GM19468 (cell line): Measurements from ENCODE around the gene GUCY1A2.
"Not testable (repeated sequence)": the region's sequence is repeated elsewhere in the genome, so short reads cannot be mapped to it uniquely, and the experiment has no call there.

Experiments used
- ATAC-seq: cut with Tn5 transposase; IDR thresholded peaks from one replicate; pipeline ENCODE4 v1.9.1; 2021; ENCODE audit warnings: mild to moderate bottlenecking, moderate library complexity, moderate number of reproducible peaks; ENCODE audit not compliant: unreplicated experiment; ENCODE audit errors: extremely low read depth

Gene GUCY1A2

DNA sequence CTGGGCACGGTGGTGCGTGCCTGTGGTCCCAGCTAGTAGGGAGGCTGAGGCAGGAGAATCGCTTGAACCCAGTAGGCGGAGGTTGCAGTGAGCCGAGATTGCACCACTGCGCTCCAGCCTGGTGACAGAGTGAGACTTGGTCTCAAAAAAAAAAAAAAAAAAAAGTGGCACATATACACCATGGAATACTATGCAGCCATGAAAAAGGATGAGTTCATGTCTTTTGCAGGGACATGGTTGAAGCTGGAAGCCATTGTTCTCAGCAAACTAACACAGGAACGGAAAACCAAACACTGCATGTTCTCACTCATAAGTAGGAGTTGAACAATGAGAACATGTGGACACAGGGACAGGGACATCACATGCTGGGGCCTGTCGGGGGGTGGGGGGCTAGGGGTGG, 241.0 kb downstream of the GUCY1A2 start:
- not testable (repeated sequence) for ATAC-seq

DNA sequence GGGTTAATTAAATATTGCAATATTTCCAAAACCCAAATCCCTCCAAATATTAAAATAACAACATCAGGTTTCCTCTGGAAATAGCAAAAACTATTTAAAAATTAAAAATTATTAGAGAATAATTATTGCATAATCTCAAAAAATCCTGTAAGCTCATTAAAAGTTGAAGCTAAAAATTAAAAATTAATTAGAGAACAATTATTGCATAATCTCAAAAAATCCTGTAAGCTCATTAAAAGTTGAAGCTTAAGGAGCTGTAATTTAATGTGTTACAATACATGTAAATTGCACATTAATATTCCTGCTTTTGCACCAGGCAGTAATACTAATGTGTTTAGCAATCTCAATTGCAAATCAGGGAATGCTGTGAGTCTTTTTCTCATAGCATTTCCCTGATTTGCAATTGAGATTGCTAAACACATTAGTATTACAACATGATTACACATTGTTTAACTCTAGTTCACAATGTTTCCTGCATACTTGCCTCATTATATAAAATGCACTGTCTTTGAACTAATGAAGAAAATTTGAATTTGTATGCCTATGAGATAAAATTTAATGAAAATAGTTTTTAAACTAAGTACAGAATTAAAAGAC, 247.7 kb downstream of the GUCY1A2 start:
- no peak for ATAC-seq

- no peak for ATAC-seq
These were observed 252.6 kb downstream of the GUCY1A2 start for GRCh38 chr11:106765469-106766258.

DNA sequence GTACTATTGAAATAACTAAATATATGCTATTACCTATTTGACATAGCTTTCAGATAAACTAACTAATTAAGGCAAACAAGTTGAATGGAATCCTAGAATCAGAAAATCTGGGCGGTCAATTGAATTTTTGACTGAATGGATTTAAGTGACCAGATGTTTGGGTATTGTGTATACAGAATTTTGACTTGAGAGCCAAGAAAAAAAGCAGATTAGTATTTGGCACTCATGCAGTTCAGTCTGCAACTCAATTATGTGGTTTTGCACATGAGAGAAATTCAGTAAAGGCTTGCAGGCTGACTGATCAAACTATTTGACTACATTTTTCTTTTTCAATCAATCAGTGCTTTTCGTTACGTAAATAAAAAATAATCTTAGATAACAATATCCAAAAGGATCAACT, 254.8 kb downstream of the GUCY1A2 start:
- no peak for ATAC-seq

GRCh38 chr11:106761745-106762144, 256.5 kb downstream of the GUCY1A2 start:
- no peak for ATAC-seq

DNA sequence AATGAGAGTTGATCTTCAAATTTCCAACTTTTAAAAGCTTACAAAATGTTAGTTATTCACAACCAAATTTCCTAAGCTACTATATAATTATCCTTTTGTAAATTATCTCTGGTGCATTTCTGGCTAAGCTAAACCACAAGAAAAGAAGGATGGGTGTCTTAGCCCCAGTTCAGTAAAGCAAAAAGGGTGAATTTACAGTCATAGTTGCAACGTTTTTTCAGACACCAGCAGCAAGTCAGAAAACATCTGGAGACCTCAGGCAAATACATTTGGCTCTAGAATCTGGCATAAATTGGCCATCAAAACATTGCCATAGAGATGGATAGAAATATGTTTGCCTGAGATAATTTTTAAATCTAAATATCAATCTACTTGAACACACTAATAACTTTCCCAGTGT, 257.0 kb downstream of the GUCY1A2 start:
- no peak for ATAC-seq

DNA sequence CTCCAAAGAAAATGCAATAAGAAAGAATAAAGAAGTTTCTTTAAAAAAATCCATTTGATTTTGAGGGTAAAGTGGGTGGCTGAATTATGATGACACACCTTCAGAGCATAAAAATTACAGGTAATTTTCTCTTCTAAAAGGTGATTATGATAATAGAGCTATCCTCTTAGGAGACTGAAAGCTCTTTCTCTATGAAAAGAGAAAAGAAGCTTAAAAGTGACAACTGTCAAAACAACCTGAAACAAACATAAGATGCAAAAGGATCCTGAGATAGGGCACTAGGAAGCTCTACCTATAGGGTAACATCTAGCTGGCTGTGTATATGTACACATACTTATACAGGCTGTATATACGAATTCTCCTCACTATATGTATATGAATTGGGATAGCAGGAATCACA, 270.2 kb downstream of the GUCY1A2 start:
- no peak for ATAC-seq

GRCh38 chr11:106745941-106746340, 272.3 kb downstream of the GUCY1A2 start:
- no peak for ATAC-seq

DNA sequence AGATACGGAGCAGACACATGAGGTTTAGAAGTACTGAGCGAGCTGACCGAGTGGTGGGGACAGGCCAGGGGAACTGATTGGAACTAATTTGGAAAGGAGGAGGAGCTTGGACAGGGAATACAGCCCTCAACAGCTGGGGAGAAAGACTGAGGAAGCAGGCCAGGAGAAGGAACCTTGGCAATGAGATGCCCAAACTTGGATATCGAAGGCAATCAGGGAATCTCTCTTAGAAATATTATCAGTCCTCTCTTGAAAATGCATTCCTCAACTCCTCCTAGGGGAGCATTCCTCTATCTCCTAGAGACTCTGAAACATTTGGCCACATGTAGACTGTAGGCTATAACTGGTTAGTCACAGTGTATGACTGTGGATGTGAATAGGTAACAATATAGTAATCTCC, 284.6 kb downstream of the GUCY1A2 start:
- no peak for ATAC-seq

- no peak for ATAC-seq
These were observed 289.4 kb downstream of the GUCY1A2 start for GRCh38 chr11:106728859-106729258.

DNA sequence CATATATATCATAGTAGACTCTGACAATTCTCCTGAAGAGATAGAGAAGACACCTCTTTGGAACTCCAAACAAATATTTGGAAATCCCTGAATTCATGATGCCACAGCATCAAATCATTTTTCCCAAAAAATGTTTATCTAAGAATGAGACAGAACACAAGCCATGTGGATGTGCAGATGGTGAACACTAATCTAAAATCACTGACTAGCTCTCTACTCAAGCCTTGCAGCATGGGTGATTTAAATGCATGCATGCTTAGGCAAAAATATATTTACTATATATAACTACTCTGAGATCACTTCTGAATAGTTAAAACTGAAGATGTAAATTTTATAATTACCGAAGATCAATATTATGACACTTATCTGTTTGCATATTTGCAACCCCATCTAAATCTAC, 289.9 kb downstream of the GUCY1A2 start:
- no peak for ATAC-seq

GRCh38 chr11:106727256-106727655, 291.0 kb downstream of the GUCY1A2 start:
- no peak for ATAC-seq

DNA sequence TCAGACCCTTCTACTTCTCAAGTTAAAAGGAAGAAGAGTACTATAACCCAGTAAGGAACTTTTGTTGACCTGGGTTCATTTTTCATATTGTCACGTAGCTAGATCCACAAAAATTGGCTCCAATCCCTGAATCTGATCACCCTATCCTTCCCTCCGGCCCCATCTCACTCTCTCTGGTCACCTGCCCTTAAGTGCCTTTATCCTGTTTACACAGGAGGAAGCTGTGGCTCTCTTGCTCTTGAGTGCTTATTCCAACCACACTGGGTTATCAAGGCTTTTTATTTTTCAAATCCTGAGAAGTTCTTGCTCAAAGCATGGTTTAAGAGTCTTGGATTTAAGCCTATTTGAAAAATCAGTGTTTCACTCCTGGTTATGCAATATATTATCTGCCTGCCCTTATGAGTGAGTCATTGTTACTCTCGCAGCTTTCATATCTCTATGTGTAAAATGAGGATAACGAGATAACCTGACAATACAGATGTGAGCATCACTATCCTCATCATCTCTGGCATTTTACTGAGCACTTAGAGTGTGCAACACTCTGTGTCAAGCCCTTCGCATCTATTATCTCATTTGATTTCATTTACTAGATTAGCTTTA, 293.9 kb downstream of the GUCY1A2 start:
- ATAC-seq = no peak

DNA sequence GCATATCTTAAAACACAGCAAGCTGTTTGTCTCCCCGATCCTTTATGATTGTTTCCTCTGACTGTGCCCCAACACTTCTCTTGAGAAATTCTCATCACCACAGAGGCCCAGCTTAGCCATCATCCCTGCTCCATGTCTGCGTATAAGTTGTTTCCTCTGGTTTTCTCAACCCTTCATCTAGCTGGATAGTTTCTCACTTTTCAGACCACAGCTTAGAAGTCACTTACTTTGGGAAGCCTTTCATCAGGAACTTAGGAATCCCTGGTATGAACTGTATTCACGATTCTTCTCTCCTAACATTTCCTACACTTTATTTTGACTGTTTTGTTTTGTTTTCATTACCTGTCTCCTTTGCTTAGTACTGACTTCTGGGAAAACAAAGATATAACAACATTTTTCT, 295.2 kb downstream of the GUCY1A2 start:
- no peak for ATAC-seq

- no peak for ATAC-seq
These were observed 301.1 kb downstream of the GUCY1A2 start for GRCh38 chr11:106717222-106717621.

DNA sequence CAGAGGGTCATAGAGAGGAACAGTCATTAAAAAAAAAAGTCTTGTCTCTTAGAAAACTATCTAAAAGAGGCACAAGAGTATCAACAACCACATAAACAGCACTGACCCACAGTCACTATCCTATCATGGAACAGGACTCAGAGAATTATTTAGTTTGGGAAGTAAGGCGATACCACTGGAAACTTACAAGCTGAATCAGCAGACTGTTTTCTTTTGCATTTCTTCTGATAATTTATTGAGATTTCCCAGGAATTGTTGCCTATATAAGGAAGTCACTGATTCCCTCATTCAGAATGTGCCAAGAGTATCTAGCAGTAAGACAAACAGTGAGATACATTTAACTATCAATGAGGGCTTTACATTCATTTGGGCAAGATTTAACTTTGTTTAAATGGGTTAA, 304.1 kb downstream of the GUCY1A2 start:
- no peak for ATAC-seq

GRCh38 chr11:106708348-106708747, 309.9 kb downstream of the GUCY1A2 start:
- ATAC-seq = no peak

GRCh38 chr11:106706355-106706754, 311.9 kb downstream of the GUCY1A2 start:
- ATAC-seq = no peak

GRCh38 chr11:106702805-106703204, 315.5 kb downstream of the GUCY1A2 start:
- ATAC-seq = no peak

DNA sequence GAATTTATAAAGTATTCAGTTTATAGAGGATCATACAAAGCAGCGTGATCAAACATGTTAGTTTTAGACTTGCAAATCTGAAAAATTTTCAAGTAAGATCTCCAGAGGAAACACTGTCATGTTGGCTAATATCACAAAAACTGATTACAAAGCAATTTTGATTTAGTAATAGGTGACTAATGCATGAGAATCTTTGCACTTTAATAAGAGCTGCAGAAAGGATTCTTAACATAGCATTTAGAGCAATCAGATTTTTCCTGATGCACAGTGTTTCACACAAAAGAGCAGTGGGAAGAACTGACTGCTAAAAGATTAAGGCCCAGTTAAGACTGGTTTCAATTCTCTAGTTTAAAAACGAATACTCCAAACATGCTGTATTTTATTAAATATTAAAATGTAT, 321.2 kb downstream of the GUCY1A2 start:
- no peak for ATAC-seq

DNA sequence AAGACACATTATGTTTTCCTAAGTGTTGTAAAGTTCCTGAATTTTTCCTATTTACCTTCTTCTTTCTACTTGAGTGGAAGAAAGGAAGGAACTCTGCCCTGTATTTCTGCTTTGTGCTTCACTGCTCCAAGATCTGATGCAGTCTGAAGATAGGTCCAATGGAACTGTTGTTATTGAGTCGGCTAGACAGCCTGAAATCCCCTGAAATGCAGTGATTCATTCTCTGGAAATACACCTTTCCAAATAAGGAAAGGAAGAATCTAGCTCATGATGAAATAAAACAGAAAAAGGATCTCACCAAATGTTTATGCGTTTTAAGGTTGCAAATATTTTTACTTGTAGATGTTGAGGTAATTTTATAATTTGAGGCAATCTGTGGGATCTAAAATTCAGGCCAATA, 322.8 kb downstream of the GUCY1A2 start:
- no peak for ATAC-seq

- ATAC-seq = no peak
These were observed 323.8 kb downstream of the GUCY1A2 start for GRCh38 chr11:106694501-106694900.
